ENCODE data around the gene GLYR1.
A peak's percentile ranks its signal among the peaks of the same experiment; 100 is the strongest.

DNA sequence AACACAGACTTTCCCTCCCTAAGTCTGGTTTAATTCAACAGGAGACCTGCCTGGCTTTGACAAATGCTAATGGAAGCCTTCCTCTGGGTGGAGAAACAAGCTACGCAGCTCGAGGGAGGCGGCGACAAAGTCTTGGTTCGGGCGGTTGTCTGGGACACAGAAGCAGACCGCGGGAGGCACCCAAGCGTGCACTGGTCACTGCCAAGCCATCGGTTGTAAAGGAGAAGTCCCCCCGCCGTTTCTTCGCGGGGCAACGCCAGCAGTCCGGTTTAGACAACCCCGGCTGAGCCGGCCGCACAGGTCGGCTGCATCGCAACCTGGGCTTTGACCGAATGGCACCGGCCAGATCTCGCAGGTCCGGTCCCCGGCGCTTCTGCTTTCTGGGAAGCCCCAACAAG lies 586 bp downstream of the GLYR1 start:
- TF ChIP-seq POLR2A (IDR thresholded peaks at IDR 0.05; ENCODE audit: low read depth, low read length) (peak; percentile 75; the same call in 1 of the 2 replicates), MAZ (IDR thresholded peaks at IDR 0.05; ENCODE audit: borderline replicate concordance, low read depth, low read length) (no peak), CEBPB (IDR thresholded peaks at IDR 0.05; ENCODE audit: low read depth, low read length) (no peak), MAFK (IDR thresholded peaks at IDR 0.05; ENCODE audit: low read depth, low read length) (no peak), RAD21 (IDR thresholded peaks at IDR 0.05; ENCODE audit: low read length) (no peak), BHLHE40 (IDR thresholded peaks at IDR 0.05; ENCODE audit: low read depth, low read length) (no peak), SMC3 (IDR thresholded peaks at IDR 0.05; ENCODE audit: low read depth, low read length) (no peak), FOS (IDR thresholded peaks at IDR 0.05; ENCODE audit: low read depth, low read length) (no peak)
- TF ChIP-seq, protein P1, sequence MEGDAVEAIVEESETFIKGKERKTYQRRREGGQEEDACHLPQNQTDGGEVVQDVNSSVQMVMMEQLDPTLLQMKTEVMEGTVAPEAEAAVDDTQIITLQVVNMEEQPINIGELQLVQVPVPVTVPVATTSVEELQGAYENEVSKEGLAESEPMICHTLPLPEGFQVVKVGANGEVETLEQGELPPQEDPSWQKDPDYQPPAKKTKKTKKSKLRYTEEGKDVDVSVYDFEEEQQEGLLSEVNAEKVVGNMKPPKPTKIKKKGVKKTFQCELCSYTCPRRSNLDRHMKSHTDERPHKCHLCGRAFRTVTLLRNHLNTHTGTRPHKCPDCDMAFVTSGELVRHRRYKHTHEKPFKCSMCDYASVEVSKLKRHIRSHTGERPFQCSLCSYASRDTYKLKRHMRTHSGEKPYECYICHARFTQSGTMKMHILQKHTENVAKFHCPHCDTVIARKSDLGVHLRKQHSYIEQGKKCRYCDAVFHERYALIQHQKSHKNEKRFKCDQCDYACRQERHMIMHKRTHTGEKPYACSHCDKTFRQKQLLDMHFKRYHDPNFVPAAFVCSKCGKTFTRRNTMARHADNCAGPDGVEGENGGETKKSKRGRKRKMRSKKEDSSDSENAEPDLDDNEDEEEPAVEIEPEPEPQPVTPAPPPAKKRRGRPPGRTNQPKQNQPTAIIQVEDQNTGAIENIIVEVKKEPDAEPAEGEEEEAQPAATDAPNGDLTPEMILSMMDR (conservative IDR thresholded peaks at IDR 0.05; ENCODE audit: low read depth, low read length): no peak
- TF ChIP-seq, protein P2, sequence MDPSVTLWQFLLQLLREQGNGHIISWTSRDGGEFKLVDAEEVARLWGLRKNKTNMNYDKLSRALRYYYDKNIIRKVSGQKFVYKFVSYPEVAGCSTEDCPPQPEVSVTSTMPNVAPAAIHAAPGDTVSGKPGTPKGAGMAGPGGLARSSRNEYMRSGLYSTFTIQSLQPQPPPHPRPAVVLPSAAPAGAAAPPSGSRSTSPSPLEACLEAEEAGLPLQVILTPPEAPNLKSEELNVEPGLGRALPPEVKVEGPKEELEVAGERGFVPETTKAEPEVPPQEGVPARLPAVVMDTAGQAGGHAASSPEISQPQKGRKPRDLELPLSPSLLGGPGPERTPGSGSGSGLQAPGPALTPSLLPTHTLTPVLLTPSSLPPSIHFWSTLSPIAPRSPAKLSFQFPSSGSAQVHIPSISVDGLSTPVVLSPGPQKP (IDR thresholded peaks at IDR 0.05; ENCODE audit: borderline replicate concordance, low read depth, low read length): no peak
